HEK293 (cell line): ENCODE results near the gene THRAP3.

ENCODE experiments used
- CTCF ChIA-PET: fragments of 350-600 bp; formaldehyde crosslinking; extraction: SDS; loops from one replicate; lab custom pipeline; 2021; ENCODE audit warnings: antibody characterized with exemption; lab: Yijun Ruan, JAX
- POLR2A ChIA-PET: fragments of 300-600 bp; formaldehyde crosslinking; extraction: SDS; loops from one replicate; lab custom pipeline; 2020; ENCODE audit warnings: antibody characterized with exemption, inconsistent platforms; lab: Yijun Ruan, JAX
- H3K27ac ChIP-seq: fragments of 200-500 bp; sonication (Bioruptor generic); 2 replicates; pipeline ENCODE4 v1.5.1; 2014; ENCODE audit warnings: low read depth, low read length, control low read depth, inconsistent platforms; ENCODE audit errors: extremely low read depth
- H3K36me3 ChIP-seq, 2 experiments: fragments of 200-500 bp in 1 of 2; sonication (Bioruptor generic) in 1 of 2; 1 replicate in 1 of 2; 2 replicates in 1 of 2; pipeline ENCODE4 v1.5.1; 2014 to 2017; ENCODE audit warnings: inconsistent platforms in 2 of 2, low read length in 2 of 2; ENCODE audit not compliant: control insufficient read depth in 2 of 2, insufficient read depth in 1 of 2
- H3K4me1 ChIP-seq: fragments of 200-500 bp; sonication (Bioruptor generic); 2 replicates; pipeline ENCODE4 v1.5.1; 2014; ENCODE audit warnings: mild to moderate bottlenecking, low read length, inconsistent platforms; ENCODE audit not compliant: control insufficient read depth, insufficient read depth
- H3K4me3 ChIP-seq: 2 replicates; pipeline ENCODE4 v1.5.1; 2011; ENCODE audit warnings: low read depth, mild to moderate bottlenecking, control low read depth, low read length, moderate library complexity
- H3K9me3 ChIP-seq: fragments of 200-500 bp; sonication (Bioruptor generic); 2 replicates; pipeline ENCODE4 v1.5.1; 2014; ENCODE audit warnings: low read depth, low read length, inconsistent platforms; ENCODE audit not compliant: control insufficient read depth, insufficient read depth
- SP3 ChIP-seq: fragments of 450-650 bp; formaldehyde crosslinking; IDR thresholded peaks from 2 replicates; pipeline ENCODE4 v1.5.1; 2016; ENCODE audit warnings: missing biosample characterization, missing genetic modification characterization
- WT1 ChIP-seq: fragments of 450-650 bp; formaldehyde crosslinking; IDR thresholded peaks from 2 replicates; pipeline ENCODE4 v1.5.1; 2016; ENCODE audit warnings: missing biosample characterization, missing genetic modification characterization
- YY1 ChIP-seq: fragments of 450-650 bp; formaldehyde crosslinking; IDR thresholded peaks from 2 replicates; pipeline ENCODE4 v1.5.1; 2018; ENCODE audit warnings: missing biosample characterization, missing genetic modification characterization
- ZBTB21 ChIP-seq: fragments of 450-650 bp; formaldehyde crosslinking; IDR thresholded peaks from 2 replicates; pipeline ENCODE4 v1.5.1; 2017; ENCODE audit warnings: missing biosample characterization, missing genetic modification characterization
- ZNF174 ChIP-seq: fragments of 450-650 bp; formaldehyde crosslinking; IDR thresholded peaks from 2 replicates; pipeline ENCODE4 v1.5.0; 2017; ENCODE audit warnings: missing biosample characterization, mild to moderate bottlenecking, missing genetic modification characterization
- ZNF274 ChIP-seq, 2 experiments: fragments of 200-500 bp in 1 of 2; fragments of 450-650 bp in 1 of 2; sonication (Bioruptor generic) in 1 of 2; formaldehyde crosslinking in 1 of 2; IDR thresholded peaks; 2 replicates each; pipeline versions ENCODE4 v1.5.1 to v1.6.1; 2014 to 2016; ENCODE audit warnings: borderline replicate concordance in 1 of 2, inconsistent platforms in 1 of 2, low read length in 1 of 2, missing biosample characterization in 1 of 2, missing genetic modification characterization in 1 of 2
- ZNF302 ChIP-seq: fragments of 450-650 bp; formaldehyde crosslinking; IDR thresholded peaks from 2 replicates; pipeline ENCODE4 v1.5.1; 2016; ENCODE audit warnings: missing biosample characterization, missing genetic modification characterization, low read depth
- ZNF324 ChIP-seq: fragments of 450-650 bp; formaldehyde crosslinking; IDR thresholded peaks from 2 replicates; pipeline ENCODE4 v1.5.1; 2016; ENCODE audit warnings: missing biosample characterization, missing genetic modification characterization
- ZNF341 ChIP-seq: fragments of 450-650 bp; formaldehyde crosslinking; IDR thresholded peaks from 2 replicates; pipeline ENCODE4; 2016; ENCODE audit warnings: low read depth, missing biosample characterization, missing genetic modification characterization
- ZNF354C ChIP-seq: fragments of 450-650 bp; formaldehyde crosslinking; IDR thresholded peaks from 2 replicates; pipeline ENCODE4 v1.5.1; 2016; ENCODE audit warnings: missing biosample characterization, missing genetic modification characterization, low read depth, borderline replicate concordance
- ZNF391 ChIP-seq: fragments of 450-650 bp; formaldehyde crosslinking; IDR thresholded peaks from 2 replicates; pipeline ENCODE4 v1.5.1; 2016; ENCODE audit warnings: low read depth, missing biosample characterization, missing genetic modification characterization, borderline replicate concordance
- ZNF404 ChIP-seq: fragments of 450-650 bp; formaldehyde crosslinking; IDR thresholded peaks from 2 replicates; pipeline ENCODE4 v1.5.1; 2017; ENCODE audit warnings: missing biosample characterization, missing genetic modification characterization
- ZNF658 ChIP-seq: fragments of 450-650 bp; formaldehyde crosslinking; IDR thresholded peaks from 2 replicates; pipeline ENCODE4; 2016; ENCODE audit warnings: missing biosample characterization, missing genetic modification characterization
- ZNF777 ChIP-seq: fragments of 450-650 bp; formaldehyde crosslinking; IDR thresholded peaks from 2 replicates; pipeline ENCODE4 v1.5.1; 2017; ENCODE audit warnings: missing biosample characterization, missing genetic modification characterization, borderline replicate concordance
- TF ChIP-seq, protein P1 (sequence below): fragments of 450-650 bp; formaldehyde crosslinking; IDR thresholded peaks from 2 replicates; pipeline ENCODE4 v1.5.1; 2016; ENCODE audit warnings: missing biosample characterization, missing genetic modification characterization
- TF ChIP-seq, protein P2 (sequence below): sonication (generic); formaldehyde crosslinking; IDR thresholded peaks from 2 replicates; pipeline ENCODE4 v1.8.1; 2022; ENCODE audit warnings: mild to moderate bottlenecking, moderate library complexity, missing genetic modification reagents
- TF ChIP-seq, protein P3 (sequence below): fragments of 450-650 bp; formaldehyde crosslinking; IDR thresholded peaks from 2 replicates; pipeline ENCODE4 v1.5.1; 2016; ENCODE audit warnings: missing biosample characterization, missing genetic modification characterization

THRAP3 gene

DNA sequence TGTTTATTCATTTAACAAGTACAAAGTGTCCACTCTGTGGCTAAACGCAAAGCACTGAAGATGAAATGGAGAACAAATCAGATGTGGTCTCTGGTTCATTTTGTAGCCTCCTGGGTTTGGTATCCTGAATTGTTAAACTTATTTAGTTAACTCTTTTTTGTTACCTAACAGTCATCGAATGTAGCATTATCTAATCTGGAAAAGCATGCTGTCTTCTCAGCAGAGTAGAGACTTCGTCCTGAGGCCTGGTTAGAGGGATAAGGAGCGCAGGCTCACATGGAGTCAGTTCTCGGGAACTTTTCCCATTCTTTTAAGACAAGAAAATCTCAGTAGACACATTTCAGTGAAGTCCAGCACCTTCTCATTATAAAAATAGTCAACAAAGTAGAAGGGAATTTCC, 48.8 kb downstream of the THRAP3 start (continued):
- TF ChIP-seq, protein P1, sequence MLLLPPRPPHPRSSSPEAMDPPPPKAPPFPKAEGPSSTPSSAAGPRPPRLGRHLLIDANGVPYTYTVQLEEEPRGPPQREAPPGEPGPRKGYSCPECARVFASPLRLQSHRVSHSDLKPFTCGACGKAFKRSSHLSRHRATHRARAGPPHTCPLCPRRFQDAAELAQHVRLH (tag by site-specific recombination) = no peak
- TF ChIP-seq ZBTB21 = no peak

DNA sequence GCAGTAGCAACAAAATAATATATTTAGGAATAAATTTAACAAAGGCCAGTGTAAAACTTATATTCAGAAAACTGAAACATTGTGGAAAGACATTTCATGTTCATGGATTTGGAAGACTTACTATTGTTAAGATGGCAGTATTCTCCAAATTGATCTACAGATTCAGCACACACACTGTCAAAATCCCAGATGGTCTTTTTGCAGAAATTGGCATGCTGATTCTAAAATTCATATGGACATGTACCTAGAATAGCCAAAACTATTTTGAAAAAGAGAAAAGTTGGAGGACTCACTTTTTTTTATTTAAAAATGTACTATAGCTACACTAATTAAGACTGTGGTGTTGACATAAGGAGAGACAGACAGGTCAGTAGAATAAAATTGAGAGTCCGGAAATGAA, 50.0 kb downstream of the THRAP3 start:
- H3K36me3 ChIP-seq = peaks cover 13 to 48% of the 10 kb centered on the region in 2 experiments; a peak in 2 of 3 replicates
- no peaks in the 10 kb centered on the region for H3K9me3 ChIP-seq
- H3K27ac ChIP-seq = no peak overlapping the region
- H3K4me3 ChIP-seq = no peak overlapping the region
- ChIA-PET CTCF (interaction anchor here (0.8 to 1.2 kb wide), 3 partner anchors 12 to 86 kb away, joined by 3 read pairs; no protein-coding TSS in a partner anchor), POLR2A (no interaction called here)
- no peaks in the 10 kb centered on the region; the same call in 1 of the 2 replicates for H3K4me1 ChIP-seq
- no peak for TF ChIP-seq ZNF324
- TF ChIP-seq, protein P2, sequence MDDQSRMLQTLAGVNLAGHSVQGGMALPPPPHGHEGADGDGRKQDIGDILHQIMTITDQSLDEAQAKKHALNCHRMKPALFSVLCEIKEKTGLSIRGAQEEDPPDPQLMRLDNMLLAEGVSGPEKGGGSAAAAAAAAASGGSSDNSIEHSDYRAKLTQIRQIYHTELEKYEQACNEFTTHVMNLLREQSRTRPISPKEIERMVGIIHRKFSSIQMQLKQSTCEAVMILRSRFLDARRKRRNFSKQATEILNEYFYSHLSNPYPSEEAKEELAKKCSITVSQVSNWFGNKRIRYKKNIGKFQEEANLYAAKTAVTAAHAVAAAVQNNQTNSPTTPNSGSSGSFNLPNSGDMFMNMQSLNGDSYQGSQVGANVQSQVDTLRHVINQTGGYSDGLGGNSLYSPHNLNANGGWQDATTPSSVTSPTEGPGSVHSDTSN (CRISPR knock-in tag) = no peak
- TF ChIP-seq YY1 (tag by site-specific recombination) = no peak
- no peak for TF ChIP-seq ZNF174
- TF ChIP-seq ZNF658 = no peak
- no peak for TF ChIP-seq ZNF354C (tag by site-specific recombination)
- TF ChIP-seq SP3 (tag by site-specific recombination) = no peak
- no peak for TF ChIP-seq WT1 (tag by site-specific recombination)
- no peak for TF ChIP-seq ZNF302 (tag by site-specific recombination)
- TF ChIP-seq ZNF341 = no peak
- no peak for TF ChIP-seq ZNF391 (tag by site-specific recombination)
- TF ChIP-seq ZNF404 (tag by site-specific recombination) = no peak
- TF ChIP-seq ZNF274 (IDR thresholded peaks at IDR 0.05; ENCODE audit: low read length) = no peak
- no peak for TF ChIP-seq ZNF274 (tag by site-specific recombination; IDR thresholded peaks at IDR 0.05; ENCODE audit: borderline replicate concordance)
- TF ChIP-seq, all 188 proteins: peak for 0

DNA sequence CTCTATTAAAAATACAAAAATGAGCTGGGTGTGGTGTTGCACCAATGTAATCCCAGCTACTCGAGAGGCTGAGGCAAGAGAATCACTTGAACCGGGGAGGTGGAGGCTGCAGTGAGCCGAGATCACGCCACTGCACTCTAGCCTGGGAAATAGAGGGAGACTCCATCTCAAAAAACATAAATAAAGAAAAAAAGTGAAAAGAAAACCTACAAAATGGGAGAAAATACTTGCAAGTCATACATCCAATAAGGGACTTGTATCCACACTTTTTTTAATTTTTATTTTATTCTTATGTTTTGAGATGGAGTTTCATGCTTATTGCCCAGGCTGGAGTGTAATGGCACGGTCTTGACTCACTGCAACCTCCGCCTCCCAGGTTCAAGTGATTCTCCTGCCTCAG, 52.4 kb downstream of the THRAP3 start:
- Histone ChIP-seq H3K36me3 (peaks cover 0 to 30% of the 10 kb centered on the region in 2 experiments; a peak in 2 of 3 replicates), H3K9me3 (no peaks in the 10 kb centered on the region), H3K27ac (no peak overlapping the region), H3K4me1 (peaks cover 3% of the 10 kb centered on the region; the same call in 1 of the 2 replicates), H3K4me3 (no peak overlapping the region)
- TF ChIP-seq, protein P3, sequence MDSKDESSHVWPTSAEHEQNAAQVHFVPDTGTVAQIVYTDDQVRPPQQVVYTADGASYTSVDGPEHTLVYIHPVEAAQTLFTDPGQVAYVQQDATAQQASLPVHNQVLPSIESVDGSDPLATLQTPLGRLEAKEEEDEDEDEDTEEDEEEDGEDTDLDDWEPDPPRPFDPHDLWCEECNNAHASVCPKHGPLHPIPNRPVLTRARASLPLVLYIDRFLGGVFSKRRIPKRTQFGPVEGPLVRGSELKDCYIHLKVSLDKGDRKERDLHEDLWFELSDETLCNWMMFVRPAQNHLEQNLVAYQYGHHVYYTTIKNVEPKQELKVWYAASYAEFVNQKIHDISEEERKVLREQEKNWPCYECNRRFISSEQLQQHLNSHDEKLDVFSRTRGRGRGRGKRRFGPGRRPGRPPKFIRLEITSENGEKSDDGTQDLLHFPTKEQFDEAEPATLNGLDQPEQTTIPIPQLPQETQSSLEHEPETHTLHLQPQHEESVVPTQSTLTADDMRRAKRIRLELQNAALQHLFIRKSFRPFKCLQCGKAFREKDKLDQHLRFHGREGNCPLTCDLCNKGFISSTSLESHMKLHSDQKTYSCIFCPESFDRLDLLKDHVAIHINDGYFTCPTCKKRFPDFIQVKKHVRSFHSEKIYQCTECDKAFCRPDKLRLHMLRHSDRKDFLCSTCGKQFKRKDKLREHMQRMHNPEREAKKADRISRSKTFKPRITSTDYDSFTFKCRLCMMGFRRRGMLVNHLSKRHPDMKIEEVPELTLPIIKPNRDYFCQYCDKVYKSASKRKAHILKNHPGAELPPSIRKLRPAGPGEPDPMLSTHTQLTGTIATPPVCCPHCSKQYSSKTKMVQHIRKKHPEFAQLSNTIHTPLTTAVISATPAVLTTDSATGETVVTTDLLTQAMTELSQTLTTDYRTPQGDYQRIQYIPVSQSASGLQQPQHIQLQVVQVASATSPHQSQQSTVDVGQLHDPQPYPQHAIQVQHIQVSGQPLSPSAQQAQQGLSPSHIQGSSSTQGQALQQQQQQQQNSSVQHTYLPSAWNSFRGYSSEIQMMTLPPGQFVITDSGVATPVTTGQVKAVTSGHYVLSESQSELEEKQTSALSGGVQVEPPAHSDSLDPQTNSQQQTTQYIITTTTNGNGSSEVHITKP (tag by site-specific recombination) = peak; percentile 65
- no peak for TF ChIP-seq ZNF777 (tag by site-specific recombination)
- ChIA-PET POLR2A (no interaction called here), CTCF (interaction anchor here (0.7 kb wide), 3 partner anchors 9 to 1659 kb away, joined by 4 to 5 read pairs (median 4); no protein-coding TSS in a partner anchor)
